Measurements from ENCODE around the gene AZU1. TPM values are rescaled to one million over a fixed set of nuclear protein-coding genes. Genes with fewer than 3 reads are reported as not detected.

AZU1 gene
- polyA plus RNA-seq, 2 of the 4 experiments (the other 2 are of a cell fraction) = 0.31 to 0.32 TPM

GRCh38 chr19:825897-826644 is 1.6 kb upstream of the AZU1 start:
- FAIRE-seq (no peak), DNase-seq (ENCODE audit: low read depth in 1 of 2, low spot score in 1 of 2) (no peak), ATAC-seq (no peak)
- Histone ChIP-seq H3K4me3 (no peak overlapping the region), H3K4me1 (peaks cover 7% of the 10 kb centered on the region; the same call in 2 of the 3 replicates), H3K27ac (no peak overlapping the region), H3K9me3 (no peaks in the 10 kb centered on the region), H3K4me2 (no peak overlapping the region)
- TF ChIP-seq SREBF2 (IDR thresholded peaks at IDR 0.05) (no peak), BHLHE40 (IDR thresholded peaks at IDR 0.05; ENCODE audit: low read depth, low read length) (no peak), FOSL2 (IDR thresholded peaks at IDR 0.05) (no peak), FOSL2 (CRISPR knock-in tag; IDR thresholded peaks at IDR 0.05) (no peak), NR3C1 (IDR thresholded peaks at IDR 0.05) (no peak), RNF2 (IDR thresholded peaks at IDR 0.05; ENCODE audit: borderline replicate concordance, low read depth) (no peak), HEYL (CRISPR knock-in tag; IDR thresholded peaks at IDR 0.05) (no peak), TP53 (CRISPR knock-in tag; IDR thresholded peaks at IDR 0.05) (no peak), NPAS2 (CRISPR knock-in tag; IDR thresholded peaks at IDR 0.05; ENCODE audit: borderline replicate concordance) (no peak), NFE2L2 (conservative IDR thresholded peaks at IDR 0.05; ENCODE audit: low read length) (no peak)
- POLR2A ChIA-PET = interaction anchor here (0.7 kb wide), 1 partner anchor 25 kb away, joined by 5 read pairs; no protein-coding TSS in a partner anchor
- CTCF ChIA-PET = interaction anchor here (1.5 to 1.6 kb wide), 2 partner anchors 25 to 57 kb away, joined by 3 to 10 read pairs; no protein-coding TSS in a partner anchor
- WGBS (ENCODE audit: missing lambda C conversion rate) = 73% methylated on average over 12 of the region's 19 CpGs

- no peak for TF ChIP-seq CBX2 (IDR thresholded peaks at IDR 0.05; ENCODE audit: borderline replicate concordance, low read depth)
- TF ChIP-seq PBX3 (IDR thresholded peaks at IDR 0.05) = no peak
- TF ChIP-seq MAX (IDR thresholded peaks at IDR 0.05) = no peak
- no peak for TF ChIP-seq CTCF (IDR thresholded peaks at IDR 0.05)
- TF ChIP-seq ZC3H11A (IDR thresholded peaks at IDR 0.05) = no peak
- no peak for TF ChIP-seq HMGXB4 (CRISPR knock-in tag; IDR thresholded peaks at IDR 0.05; ENCODE audit: borderline replicate concordance)
- TF ChIP-seq ATOH8 (CRISPR knock-in tag; IDR thresholded peaks at IDR 0.05; ENCODE audit: low read depth) = no peak
- TF ChIP-seq FOSB (CRISPR knock-in tag; IDR thresholded peaks at IDR 0.05) = no peak
- no peak for TF ChIP-seq TFCP2L1 (CRISPR knock-in tag; IDR thresholded peaks at IDR 0.05)
- no peak for TF ChIP-seq TP53 (CRISPR knock-in tag; IDR thresholded peaks at IDR 0.05)
- TF ChIP-seq KDM1A (IDR thresholded peaks at IDR 0.05; ENCODE audit: low read depth) = no peak
- no peak for TF ChIP-seq HOXB5 (CRISPR knock-in tag; IDR thresholded peaks at IDR 0.05)
- no peak for TF ChIP-seq MYC (IDR thresholded peaks at IDR 0.05; ENCODE audit: borderline replicate concordance, low read length)
- no peak for TF ChIP-seq ZSCAN20 (CRISPR knock-in tag; IDR thresholded peaks at IDR 0.05)
- TF ChIP-seq POLR2A (IDR thresholded peaks at IDR 0.05; ENCODE audit: low read length) = no peak
- TF ChIP-seq ZNF302 (CRISPR knock-in tag; IDR thresholded peaks at IDR 0.05) = no peak
- no peak for TF ChIP-seq GATA3 (IDR thresholded peaks at IDR 0.05; ENCODE audit: borderline replicate concordance)
- no peak for TF ChIP-seq CHD2 (IDR thresholded peaks at IDR 0.05; ENCODE audit: low read length, partially characterized antibody)
- TF ChIP-seq MAZ (IDR thresholded peaks at IDR 0.05; ENCODE audit: borderline replicate concordance, low read depth, low read length) = no peak
- TF ChIP-seq RNF2 (IDR thresholded peaks at IDR 0.05; ENCODE audit: borderline replicate concordance, low read depth) = no peak
These were observed 325 bp upstream of the AZU1 start for GRCh38 chr19:827314-827709.

More at GRCh38 chr19:827314-827709, 325 bp upstream of the AZU1 start:
- H3K27ac ChIP-seq = no peak overlapping the region
- H3K9me3 ChIP-seq = no peaks in the 10 kb centered on the region
- CTCF ChIA-PET = interaction anchor here (1.6 kb wide), 1 partner anchor 58 kb away, joined by 10 read pairs; no protein-coding TSS in a partner anchor
- POLR2A ChIA-PET = interaction anchor here (0.6 kb wide), 1 partner anchor 10 kb away, joined by 4 read pairs; no protein-coding TSS in a partner anchor
- H3K4me1 ChIP-seq = peaks cover 7% of the 10 kb centered on the region; the same call in 2 of the 3 replicates
- no peak overlapping the region for H3K4me3 ChIP-seq
- WGBS (ENCODE audit: missing lambda C conversion rate) = 89% methylated on average over 11 of the region's 11 CpGs
- ATAC-seq = no peak
- no peak for FAIRE-seq
- no peak overlapping the region for H3K4me2 ChIP-seq
- DNase-seq (ENCODE audit: low read depth in 1 of 2, low spot score in 1 of 2) = no peak
